ENCODE data around the gene KCNN3. TPM values are rescaled to one million over a fixed set of nuclear protein-coding genes. Genes with fewer than 3 reads are reported as not detected.

The KCNN3 gene
- total and polyA plus RNA-seq, 2 of the 8 experiments (the other 6 are each of a cell fraction or from before 2014, with no cell fraction given) = 2.8 to 3.7 TPM

- TF ChIP-seq, protein P1, sequence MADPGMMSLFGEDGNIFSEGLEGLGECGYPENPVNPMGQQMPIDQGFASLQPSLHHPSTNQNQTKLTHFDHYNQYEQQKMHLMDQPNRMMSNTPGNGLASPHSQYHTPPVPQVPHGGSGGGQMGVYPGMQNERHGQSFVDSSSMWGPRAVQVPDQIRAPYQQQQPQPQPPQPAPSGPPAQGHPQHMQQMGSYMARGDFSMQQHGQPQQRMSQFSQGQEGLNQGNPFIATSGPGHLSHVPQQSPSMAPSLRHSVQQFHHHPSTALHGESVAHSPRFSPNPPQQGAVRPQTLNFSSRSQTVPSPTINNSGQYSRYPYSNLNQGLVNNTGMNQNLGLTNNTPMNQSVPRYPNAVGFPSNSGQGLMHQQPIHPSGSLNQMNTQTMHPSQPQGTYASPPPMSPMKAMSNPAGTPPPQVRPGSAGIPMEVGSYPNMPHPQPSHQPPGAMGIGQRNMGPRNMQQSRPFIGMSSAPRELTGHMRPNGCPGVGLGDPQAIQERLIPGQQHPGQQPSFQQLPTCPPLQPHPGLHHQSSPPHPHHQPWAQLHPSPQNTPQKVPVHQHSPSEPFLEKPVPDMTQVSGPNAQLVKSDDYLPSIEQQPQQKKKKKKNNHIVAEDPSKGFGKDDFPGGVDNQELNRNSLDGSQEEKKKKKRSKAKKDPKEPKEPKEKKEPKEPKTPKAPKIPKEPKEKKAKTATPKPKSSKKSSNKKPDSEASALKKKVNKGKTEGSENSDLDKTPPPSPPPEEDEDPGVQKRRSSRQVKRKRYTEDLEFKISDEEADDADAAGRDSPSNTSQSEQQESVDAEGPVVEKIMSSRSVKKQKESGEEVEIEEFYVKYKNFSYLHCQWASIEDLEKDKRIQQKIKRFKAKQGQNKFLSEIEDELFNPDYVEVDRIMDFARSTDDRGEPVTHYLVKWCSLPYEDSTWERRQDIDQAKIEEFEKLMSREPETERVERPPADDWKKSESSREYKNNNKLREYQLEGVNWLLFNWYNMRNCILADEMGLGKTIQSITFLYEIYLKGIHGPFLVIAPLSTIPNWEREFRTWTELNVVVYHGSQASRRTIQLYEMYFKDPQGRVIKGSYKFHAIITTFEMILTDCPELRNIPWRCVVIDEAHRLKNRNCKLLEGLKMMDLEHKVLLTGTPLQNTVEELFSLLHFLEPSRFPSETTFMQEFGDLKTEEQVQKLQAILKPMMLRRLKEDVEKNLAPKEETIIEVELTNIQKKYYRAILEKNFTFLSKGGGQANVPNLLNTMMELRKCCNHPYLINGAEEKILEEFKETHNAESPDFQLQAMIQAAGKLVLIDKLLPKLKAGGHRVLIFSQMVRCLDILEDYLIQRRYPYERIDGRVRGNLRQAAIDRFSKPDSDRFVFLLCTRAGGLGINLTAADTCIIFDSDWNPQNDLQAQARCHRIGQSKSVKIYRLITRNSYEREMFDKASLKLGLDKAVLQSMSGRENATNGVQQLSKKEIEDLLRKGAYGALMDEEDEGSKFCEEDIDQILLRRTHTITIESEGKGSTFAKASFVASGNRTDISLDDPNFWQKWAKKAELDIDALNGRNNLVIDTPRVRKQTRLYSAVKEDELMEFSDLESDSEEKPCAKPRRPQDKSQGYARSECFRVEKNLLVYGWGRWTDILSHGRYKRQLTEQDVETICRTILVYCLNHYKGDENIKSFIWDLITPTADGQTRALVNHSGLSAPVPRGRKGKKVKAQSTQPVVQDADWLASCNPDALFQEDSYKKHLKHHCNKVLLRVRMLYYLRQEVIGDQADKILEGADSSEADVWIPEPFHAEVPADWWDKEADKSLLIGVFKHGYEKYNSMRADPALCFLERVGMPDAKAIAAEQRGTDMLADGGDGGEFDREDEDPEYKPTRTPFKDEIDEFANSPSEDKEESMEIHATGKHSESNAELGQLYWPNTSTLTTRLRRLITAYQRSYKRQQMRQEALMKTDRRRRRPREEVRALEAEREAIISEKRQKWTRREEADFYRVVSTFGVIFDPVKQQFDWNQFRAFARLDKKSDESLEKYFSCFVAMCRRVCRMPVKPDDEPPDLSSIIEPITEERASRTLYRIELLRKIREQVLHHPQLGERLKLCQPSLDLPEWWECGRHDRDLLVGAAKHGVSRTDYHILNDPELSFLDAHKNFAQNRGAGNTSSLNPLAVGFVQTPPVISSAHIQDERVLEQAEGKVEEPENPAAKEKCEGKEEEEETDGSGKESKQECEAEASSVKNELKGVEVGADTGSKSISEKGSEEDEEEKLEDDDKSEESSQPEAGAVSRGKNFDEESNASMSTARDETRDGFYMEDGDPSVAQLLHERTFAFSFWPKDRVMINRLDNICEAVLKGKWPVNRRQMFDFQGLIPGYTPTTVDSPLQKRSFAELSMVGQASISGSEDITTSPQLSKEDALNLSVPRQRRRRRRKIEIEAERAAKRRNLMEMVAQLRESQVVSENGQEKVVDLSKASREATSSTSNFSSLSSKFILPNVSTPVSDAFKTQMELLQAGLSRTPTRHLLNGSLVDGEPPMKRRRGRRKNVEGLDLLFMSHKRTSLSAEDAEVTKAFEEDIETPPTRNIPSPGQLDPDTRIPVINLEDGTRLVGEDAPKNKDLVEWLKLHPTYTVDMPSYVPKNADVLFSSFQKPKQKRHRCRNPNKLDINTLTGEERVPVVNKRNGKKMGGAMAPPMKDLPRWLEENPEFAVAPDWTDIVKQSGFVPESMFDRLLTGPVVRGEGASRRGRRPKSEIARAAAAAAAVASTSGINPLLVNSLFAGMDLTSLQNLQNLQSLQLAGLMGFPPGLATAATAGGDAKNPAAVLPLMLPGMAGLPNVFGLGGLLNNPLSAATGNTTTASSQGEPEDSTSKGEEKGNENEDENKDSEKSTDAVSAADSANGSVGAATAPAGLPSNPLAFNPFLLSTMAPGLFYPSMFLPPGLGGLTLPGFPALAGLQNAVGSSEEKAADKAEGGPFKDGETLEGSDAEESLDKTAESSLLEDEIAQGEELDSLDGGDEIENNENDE (IDR thresholded peaks at IDR 0.05; ENCODE audit: insufficient replicate concordance, low read length) = no peak
- no peak for TF ChIP-seq RBBP5 (IDR thresholded peaks at IDR 0.05; ENCODE audit: borderline replicate concordance, low read depth, low read length)
- TF ChIP-seq, protein P2, sequence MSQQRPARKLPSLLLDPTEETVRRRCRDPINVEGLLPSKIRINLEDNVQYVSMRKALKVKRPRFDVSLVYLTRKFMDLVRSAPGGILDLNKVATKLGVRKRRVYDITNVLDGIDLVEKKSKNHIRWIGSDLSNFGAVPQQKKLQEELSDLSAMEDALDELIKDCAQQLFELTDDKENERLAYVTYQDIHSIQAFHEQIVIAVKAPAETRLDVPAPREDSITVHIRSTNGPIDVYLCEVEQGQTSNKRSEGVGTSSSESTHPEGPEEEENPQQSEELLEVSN (IDR thresholded peaks at IDR 0.05) = no peak
- no peak for TF ChIP-seq YY1 (IDR thresholded peaks at IDR 0.05; ENCODE audit: low read depth, low read length)
- no peak for TF ChIP-seq GTF2F1 (IDR thresholded peaks at IDR 0.05; ENCODE audit: borderline replicate concordance, low read depth, low read length)
- no peak for TF ChIP-seq HDAC2 (IDR thresholded peaks at IDR 0.05; ENCODE audit: borderline replicate concordance in 1 of 2, low read depth in 2 of 2, low read length in 2 of 2)
- no peak for TF ChIP-seq SUZ12 (IDR thresholded peaks at IDR 0.05; ENCODE audit: low read length)
- TF ChIP-seq TEAD4 (IDR thresholded peaks at IDR 0.05; ENCODE audit: low read depth, low read length) = no peak
- TF ChIP-seq CREB1 (IDR thresholded peaks at IDR 0.05) = no peak
- no peak for TF ChIP-seq MAFK (IDR thresholded peaks at IDR 0.05; ENCODE audit: low read depth, low read length)
- no peak for TF ChIP-seq POLR2AphosphoS5 (IDR thresholded peaks at IDR 0.05; ENCODE audit: low read depth, low read length)
Observed at GRCh38 chr1:154784924-154785531, 85.1 kb downstream of the KCNN3 start (continued).
